Measurements from ENCODE around the gene HAGHL. TPM values are rescaled to one million over a fixed set of nuclear protein-coding genes. Genes with fewer than 3 reads are reported as not detected.
"Not testable (repeated sequence)": the region's sequence is repeated elsewhere in the genome, so short reads cannot be mapped to it uniquely, and the experiment has no call there.

HAGHL gene
- polyA plus RNA-seq, 1 donor (not counting 4 experiments of a cell fraction or from before 2014, with no cell fraction given), result 8.0 TPM

DNA sequence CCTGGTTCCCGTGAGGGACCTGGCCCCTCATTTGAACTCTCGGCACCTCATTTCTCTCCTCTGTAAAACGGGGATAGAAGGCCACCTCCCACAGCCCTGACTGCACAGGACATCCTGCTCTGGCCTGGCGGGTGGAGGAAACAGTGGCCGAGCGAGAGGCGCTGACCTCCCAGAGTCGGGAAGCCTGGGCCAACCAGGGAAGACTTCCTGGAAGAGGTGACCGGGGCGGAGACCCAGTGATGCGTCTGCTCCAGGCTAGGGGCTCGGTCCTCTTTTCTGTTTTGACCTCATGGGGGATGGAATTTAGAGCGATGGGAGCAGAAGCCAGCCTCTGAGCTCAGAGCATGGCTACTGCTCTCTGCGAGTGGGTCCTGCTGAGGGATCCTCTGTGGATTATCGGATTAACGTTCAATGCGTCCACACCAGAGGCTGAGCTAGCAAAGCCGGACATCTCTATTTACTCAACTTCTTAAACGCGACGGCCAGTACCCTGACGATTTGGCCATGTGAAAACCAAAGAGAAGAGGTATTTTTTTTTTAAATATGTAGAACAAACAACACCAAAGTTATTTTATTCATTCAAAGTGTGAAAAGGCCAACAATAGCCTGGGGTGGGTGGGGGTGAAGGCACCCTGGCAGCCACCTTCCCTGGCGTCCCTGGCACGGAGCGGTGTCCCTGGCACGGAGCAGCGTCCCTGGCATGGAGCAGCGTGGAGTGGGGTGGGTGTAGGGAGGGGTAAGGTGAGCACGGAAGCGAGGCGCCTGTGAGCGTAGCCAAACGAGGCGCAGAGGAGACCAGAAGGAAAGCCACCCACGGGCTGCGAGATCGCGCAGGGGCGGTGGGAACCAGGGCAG lies 24.5 kb downstream of the HAGHL start:
- DNase-seq (ENCODE audit: low read depth, low spot score), result no peak
- Histone ChIP-seq H2AFZ (ENCODE audit: control insufficient read depth, low read length) (peak overlapping the region; percentile 83), H3K9ac (ENCODE audit: control insufficient read depth, extremely low read depth, insufficient read depth, low read length) (no peak overlapping the region), H3K4me3 (ENCODE audit: control insufficient read depth in 2 of 3, extremely low read depth in 1 of 3, insufficient read depth in 2 of 3, low read depth in 1 of 3, low read length in 3 of 3) (no peak overlapping the region), H3K9me1 (ENCODE audit: control insufficient read depth, extremely low read depth, insufficient read depth, low read length) (no peaks in the 10 kb centered on the region), H3K36me3 (ENCODE audit: control insufficient read depth in 2 of 2, extremely low read depth in 1 of 2, insufficient read depth in 2 of 2, low read length in 2 of 2) (no peaks in the 10 kb centered on the region), H3K9me3 (ENCODE audit: control insufficient read depth, low read depth, low read length) (no peaks in the 10 kb centered on the region), H3K79me2 (ENCODE audit: control insufficient read depth, insufficient read depth, low read length) (no peaks in the 10 kb centered on the region), H3K27me3 (ENCODE audit: control insufficient read depth, extremely low read depth, insufficient read depth, low read length) (peaks cover 9% of the 10 kb centered on the region), H4K20me1 (ENCODE audit: control insufficient read depth, extremely low read depth, insufficient read depth, low read length) (no peaks in the 10 kb centered on the region), H3K27ac (ENCODE audit: control insufficient read depth, insufficient read depth, low read length) (no peak overlapping the region), H3K4me2 (ENCODE audit: control insufficient read depth, extremely low read depth, insufficient read depth, low read depth, low read length) (peak overlapping the region; percentile 51), H3K4me1 (ENCODE audit: control insufficient read depth, extremely low read depth, insufficient read depth, low read length) (peaks cover 2% of the 10 kb centered on the region)
- dilution Hi-C loops (cut with MboI; ENCODE audit: extremely low pct_ligation_motif_present, low sequenced_read_pairs), result no loop called here
- FAIRE-seq, result no peak
- TF ChIP-seq EZH2 (IDR thresholded peaks at IDR 0.05; ENCODE audit: low read length), result no peak
- TF ChIP-seq, protein P1, sequence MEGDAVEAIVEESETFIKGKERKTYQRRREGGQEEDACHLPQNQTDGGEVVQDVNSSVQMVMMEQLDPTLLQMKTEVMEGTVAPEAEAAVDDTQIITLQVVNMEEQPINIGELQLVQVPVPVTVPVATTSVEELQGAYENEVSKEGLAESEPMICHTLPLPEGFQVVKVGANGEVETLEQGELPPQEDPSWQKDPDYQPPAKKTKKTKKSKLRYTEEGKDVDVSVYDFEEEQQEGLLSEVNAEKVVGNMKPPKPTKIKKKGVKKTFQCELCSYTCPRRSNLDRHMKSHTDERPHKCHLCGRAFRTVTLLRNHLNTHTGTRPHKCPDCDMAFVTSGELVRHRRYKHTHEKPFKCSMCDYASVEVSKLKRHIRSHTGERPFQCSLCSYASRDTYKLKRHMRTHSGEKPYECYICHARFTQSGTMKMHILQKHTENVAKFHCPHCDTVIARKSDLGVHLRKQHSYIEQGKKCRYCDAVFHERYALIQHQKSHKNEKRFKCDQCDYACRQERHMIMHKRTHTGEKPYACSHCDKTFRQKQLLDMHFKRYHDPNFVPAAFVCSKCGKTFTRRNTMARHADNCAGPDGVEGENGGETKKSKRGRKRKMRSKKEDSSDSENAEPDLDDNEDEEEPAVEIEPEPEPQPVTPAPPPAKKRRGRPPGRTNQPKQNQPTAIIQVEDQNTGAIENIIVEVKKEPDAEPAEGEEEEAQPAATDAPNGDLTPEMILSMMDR (optimal IDR thresholded peaks at IDR 0.05 in 1 of 3, IDR thresholded peaks at IDR 0.05 in 1 of 3, conservative IDR thresholded peaks at IDR 0.05 in 1 of 3; ENCODE audit: extremely low read depth in 1 of 3, insufficient read depth in 2 of 3, low read length in 3 of 3), result no peak

DNA sequence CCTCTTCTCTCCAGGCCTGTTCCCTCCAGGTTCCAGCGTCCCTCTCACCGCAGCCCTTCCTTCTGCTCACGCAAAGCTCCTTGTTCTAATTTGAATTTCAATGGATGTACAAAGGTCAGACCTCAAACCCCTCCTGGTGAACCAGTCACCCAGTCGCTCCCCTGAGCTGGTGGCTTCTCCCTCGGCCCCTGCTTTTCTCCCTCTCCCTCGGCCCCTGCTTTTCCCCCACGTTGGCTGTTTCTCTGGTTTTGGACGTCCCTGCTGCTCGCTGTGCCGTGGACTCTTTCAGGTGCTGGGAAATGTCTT lies 25.1 kb downstream of the HAGHL start:
- H3K9me1 ChIP-seq (ENCODE audit: control insufficient read depth, extremely low read depth, insufficient read depth, low read length), result no peaks in the 10 kb centered on the region
- H3K4me2 ChIP-seq (ENCODE audit: control insufficient read depth, extremely low read depth, insufficient read depth, low read depth, low read length), result peak overlapping the region; percentile 51
- dilution Hi-C loops (cut with MboI; ENCODE audit: extremely low pct_ligation_motif_present, low sequenced_read_pairs), result no loop called here
- no peak overlapping the region for H3K27ac ChIP-seq (ENCODE audit: control insufficient read depth, insufficient read depth, low read length)
- TF ChIP-seq, protein P1 (optimal IDR thresholded peaks at IDR 0.05 in 1 of 3, IDR thresholded peaks at IDR 0.05 in 1 of 3, conservative IDR thresholded peaks at IDR 0.05 in 1 of 3; ENCODE audit: extremely low read depth in 1 of 3, insufficient read depth in 2 of 3, low read length in 3 of 3), result no peak
- no peak for TF ChIP-seq EZH2 (IDR thresholded peaks at IDR 0.05; ENCODE audit: low read length)
- no peak for FAIRE-seq
- DNase-seq (ENCODE audit: low read depth, low spot score), result no peak
- H3K9me3 ChIP-seq (ENCODE audit: control insufficient read depth, low read depth, low read length), result no peaks in the 10 kb centered on the region
- no peak overlapping the region for H3K4me3 ChIP-seq (ENCODE audit: control insufficient read depth in 2 of 3, extremely low read depth in 1 of 3, insufficient read depth in 2 of 3, low read depth in 1 of 3, low read length in 3 of 3)
- peaks cover 2% of the 10 kb centered on the region for H3K4me1 ChIP-seq (ENCODE audit: control insufficient read depth, extremely low read depth, insufficient read depth, low read length)
- H3K79me2 ChIP-seq (ENCODE audit: control insufficient read depth, insufficient read depth, low read length), result no peaks in the 10 kb centered on the region
- peak overlapping the region; percentile 83 for H2AFZ ChIP-seq (ENCODE audit: control insufficient read depth, low read length)
- H3K9ac ChIP-seq (ENCODE audit: control insufficient read depth, extremely low read depth, insufficient read depth, low read length), result no peak overlapping the region
- no peaks in the 10 kb centered on the region for H3K36me3 ChIP-seq (ENCODE audit: control insufficient read depth in 2 of 2, extremely low read depth in 1 of 2, insufficient read depth in 2 of 2, low read length in 2 of 2)
- no peaks in the 10 kb centered on the region for H4K20me1 ChIP-seq (ENCODE audit: control insufficient read depth, extremely low read depth, insufficient read depth, low read length)
- peaks cover 9% of the 10 kb centered on the region for H3K27me3 ChIP-seq (ENCODE audit: control insufficient read depth, extremely low read depth, insufficient read depth, low read length)

DNA sequence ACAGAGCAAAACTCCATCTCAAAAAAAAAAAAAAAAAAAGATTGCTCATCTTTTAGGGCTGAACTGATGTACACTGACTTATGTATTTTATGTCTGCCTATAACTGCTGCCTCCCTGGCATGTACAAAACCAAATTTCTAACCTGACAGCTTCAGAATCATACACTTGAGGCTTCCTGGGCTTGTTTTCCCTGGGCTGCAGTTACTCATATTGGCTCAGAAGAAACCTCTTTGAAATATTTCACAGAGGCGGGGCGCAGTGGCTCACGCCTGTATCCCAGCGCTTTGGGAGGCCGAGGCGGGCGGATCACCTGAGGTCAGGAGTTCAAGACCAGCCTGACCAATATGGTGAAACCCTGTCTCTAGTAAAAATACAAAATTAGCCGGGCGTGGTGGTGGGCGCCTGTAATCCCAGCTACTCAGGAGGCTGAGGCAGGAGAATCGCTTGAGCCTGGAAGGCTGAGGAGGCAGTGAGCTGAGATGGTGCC lies 27.3 kb downstream of the HAGHL start:
- DNase-seq (ENCODE audit: low read depth, low spot score); FAIRE-seq; H3K9me3 ChIP-seq (ENCODE audit: control insufficient read depth, low read depth, low read length); H3K27me3 ChIP-seq (ENCODE audit: control insufficient read depth, extremely low read depth, insufficient read depth, low read length); H3K9ac ChIP-seq (ENCODE audit: control insufficient read depth, extremely low read depth, insufficient read depth, low read length); H4K20me1 ChIP-seq (ENCODE audit: control insufficient read depth, extremely low read depth, insufficient read depth, low read length); H3K79me2 ChIP-seq (ENCODE audit: control insufficient read depth, insufficient read depth, low read length); H3K9me1 ChIP-seq (ENCODE audit: control insufficient read depth, extremely low read depth, insufficient read depth, low read length); H3K4me2 ChIP-seq (ENCODE audit: control insufficient read depth, extremely low read depth, insufficient read depth, low read depth, low read length); dilution Hi-C loops (cut with MboI; ENCODE audit: extremely low pct_ligation_motif_present, low sequenced_read_pairs); H3K4me3 ChIP-seq (ENCODE audit: control insufficient read depth in 2 of 3, extremely low read depth in 1 of 3, insufficient read depth in 2 of 3, low read depth in 1 of 3, low read length in 3 of 3); H3K4me1 ChIP-seq (ENCODE audit: control insufficient read depth, extremely low read depth, insufficient read depth, low read length); H3K27ac ChIP-seq (ENCODE audit: control insufficient read depth, insufficient read depth, low read length); H3K36me3 ChIP-seq (ENCODE audit: control insufficient read depth in 2 of 2, extremely low read depth in 1 of 2, insufficient read depth in 2 of 2, low read length in 2 of 2); H2AFZ ChIP-seq (ENCODE audit: control insufficient read depth, low read length): not testable (repeated sequence)

Data from keratinocyte (primary cell).